ENCODE data around the gene KRT4. TPM values are rescaled to one million over a fixed set of nuclear protein-coding genes. Genes with fewer than 3 reads are reported as not detected.

The KRT4 gene
- total and polyA plus RNA-seq, 7 donors = 0.12 to 1.7 (median 0.43) TPM; not detected in 3

DNA sequence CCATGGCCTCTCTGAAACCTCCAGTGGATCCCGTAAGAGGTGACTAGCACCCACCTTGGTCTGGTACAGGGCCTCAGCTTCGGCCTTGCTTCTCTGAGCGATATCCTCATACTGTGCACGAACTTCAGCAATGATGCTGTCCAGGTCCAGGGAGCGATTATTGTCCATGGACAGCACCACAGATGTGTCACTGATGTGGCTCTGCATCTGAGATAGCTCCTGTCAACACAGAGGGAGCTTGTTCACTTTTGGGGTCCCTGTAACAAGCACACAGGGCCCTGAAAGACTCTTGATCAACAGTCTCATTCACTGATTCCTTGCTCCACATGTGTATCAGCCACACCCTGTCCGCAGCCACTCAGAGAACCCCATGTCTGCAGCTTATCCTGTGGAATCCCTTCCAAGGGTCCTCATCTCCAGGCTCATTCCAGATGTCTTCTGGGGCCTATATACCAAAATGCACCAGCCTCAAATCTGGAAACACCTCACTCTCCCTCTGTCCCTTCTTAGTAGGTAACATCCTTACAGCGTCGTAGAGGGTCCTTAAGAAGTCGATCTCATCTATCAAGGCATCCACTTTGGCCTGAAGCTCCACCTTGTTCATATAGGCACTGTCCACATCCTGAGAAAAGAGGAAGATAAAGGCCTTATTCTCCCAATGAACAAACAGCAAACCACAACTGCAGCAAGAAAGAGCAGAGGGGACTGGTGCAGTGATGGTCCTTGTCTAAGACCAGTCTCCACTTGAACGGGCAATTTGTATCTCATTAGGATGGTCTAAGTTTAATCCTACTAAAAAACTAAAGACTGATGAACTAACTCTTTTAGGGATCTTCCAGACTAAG lies 21.5 kb downstream of the KRT4 start:
- H3K9me3 ChIP-seq = no peaks in the 10 kb centered on the region
- H3K4me1 ChIP-seq = no peaks in the 10 kb centered on the region
- ATAC-seq = no peak
- no peak overlapping the region for H3K27ac ChIP-seq
- 79 to 89% (median 88%) methylated on average over 10 of the region's 10 CpGs for WGBS, 3 donors
- no peaks in the 10 kb centered on the region for H3K36me3 ChIP-seq (ENCODE audit: insufficient read depth in 1 of 2, low read depth in 1 of 2)
- H3K27me3 ChIP-seq (ENCODE audit: insufficient read depth in 3 of 3, low read length in 2 of 3) = peaks cover 3 to 38% (median 8%) of the 10 kb centered on the region in 3 donors
- H3K4me3 ChIP-seq = no peak overlapping the region
- no peak for DNase-seq
- intact Hi-C loops (cut with DNase I) = no loop called here
- TF ChIP-seq, protein P1, sequence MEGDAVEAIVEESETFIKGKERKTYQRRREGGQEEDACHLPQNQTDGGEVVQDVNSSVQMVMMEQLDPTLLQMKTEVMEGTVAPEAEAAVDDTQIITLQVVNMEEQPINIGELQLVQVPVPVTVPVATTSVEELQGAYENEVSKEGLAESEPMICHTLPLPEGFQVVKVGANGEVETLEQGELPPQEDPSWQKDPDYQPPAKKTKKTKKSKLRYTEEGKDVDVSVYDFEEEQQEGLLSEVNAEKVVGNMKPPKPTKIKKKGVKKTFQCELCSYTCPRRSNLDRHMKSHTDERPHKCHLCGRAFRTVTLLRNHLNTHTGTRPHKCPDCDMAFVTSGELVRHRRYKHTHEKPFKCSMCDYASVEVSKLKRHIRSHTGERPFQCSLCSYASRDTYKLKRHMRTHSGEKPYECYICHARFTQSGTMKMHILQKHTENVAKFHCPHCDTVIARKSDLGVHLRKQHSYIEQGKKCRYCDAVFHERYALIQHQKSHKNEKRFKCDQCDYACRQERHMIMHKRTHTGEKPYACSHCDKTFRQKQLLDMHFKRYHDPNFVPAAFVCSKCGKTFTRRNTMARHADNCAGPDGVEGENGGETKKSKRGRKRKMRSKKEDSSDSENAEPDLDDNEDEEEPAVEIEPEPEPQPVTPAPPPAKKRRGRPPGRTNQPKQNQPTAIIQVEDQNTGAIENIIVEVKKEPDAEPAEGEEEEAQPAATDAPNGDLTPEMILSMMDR (IDR thresholded peaks at IDR 0.05) = no peak

DNA sequence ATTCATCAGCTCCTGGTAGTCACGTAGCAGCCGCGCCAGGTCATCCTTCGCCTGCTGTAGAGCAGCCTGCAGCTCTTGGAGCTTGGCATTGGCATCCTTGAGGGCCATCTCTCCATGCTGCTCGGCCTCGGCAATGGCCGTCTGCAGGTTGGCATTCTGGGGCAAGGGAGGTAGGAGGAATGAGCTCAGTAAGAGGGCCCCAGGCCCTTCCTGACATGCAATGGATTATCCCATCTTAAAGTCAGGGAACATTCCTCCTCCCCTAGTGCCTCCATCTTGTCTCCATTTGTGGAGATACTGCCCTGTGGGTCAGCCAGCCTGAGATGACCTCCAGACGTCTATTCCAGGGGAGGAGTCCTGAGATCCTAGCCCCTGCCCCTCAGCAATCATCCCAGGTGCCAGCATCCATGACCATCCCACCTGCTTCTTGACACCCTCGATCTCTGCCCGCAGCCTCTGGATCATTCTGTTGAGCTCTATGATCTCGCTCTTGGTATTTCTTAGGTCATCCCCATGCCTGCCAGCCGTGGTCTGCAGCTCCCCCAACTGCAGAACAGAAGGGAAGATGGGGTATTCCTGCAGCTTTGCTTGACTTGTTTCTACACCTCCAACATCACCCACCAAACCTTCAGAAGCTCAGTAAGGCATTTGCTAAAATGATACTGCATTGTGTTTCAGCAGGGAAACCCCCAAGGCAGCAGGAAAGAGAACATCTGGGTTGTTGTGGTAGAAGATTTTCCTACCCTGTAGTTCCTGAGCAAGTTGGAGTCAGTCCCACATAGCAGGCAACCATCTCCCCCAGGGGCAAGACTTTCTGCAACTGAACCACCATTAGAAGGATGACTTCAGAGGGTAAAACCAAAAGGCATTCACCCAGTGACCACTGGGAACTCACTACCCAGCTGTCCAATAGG lies 22.4 kb downstream of the KRT4 start:
- Histone ChIP-seq H3K4me1 (no peaks in the 10 kb centered on the region), H3K27me3 (ENCODE audit: insufficient read depth in 3 of 3, low read length in 2 of 3) (peaks cover 3 to 38% (median 8%) of the 10 kb centered on the region in 3 donors), H3K27ac (no peak overlapping the region), H3K4me3 (no peak overlapping the region), H3K36me3 (ENCODE audit: insufficient read depth in 1 of 2, low read depth in 1 of 2) (no peaks in the 10 kb centered on the region), H3K9me3 (no peaks in the 10 kb centered on the region)
- WGBS, 3 donors = 83 to 87% (median 87%) methylated on average over 12 of the region's 12 CpGs
- ATAC-seq = no peak
- no peak for DNase-seq
- intact Hi-C loops (cut with DNase I) = no loop called here
- TF ChIP-seq, protein P1 (IDR thresholded peaks at IDR 0.05) = no peak

DNA sequence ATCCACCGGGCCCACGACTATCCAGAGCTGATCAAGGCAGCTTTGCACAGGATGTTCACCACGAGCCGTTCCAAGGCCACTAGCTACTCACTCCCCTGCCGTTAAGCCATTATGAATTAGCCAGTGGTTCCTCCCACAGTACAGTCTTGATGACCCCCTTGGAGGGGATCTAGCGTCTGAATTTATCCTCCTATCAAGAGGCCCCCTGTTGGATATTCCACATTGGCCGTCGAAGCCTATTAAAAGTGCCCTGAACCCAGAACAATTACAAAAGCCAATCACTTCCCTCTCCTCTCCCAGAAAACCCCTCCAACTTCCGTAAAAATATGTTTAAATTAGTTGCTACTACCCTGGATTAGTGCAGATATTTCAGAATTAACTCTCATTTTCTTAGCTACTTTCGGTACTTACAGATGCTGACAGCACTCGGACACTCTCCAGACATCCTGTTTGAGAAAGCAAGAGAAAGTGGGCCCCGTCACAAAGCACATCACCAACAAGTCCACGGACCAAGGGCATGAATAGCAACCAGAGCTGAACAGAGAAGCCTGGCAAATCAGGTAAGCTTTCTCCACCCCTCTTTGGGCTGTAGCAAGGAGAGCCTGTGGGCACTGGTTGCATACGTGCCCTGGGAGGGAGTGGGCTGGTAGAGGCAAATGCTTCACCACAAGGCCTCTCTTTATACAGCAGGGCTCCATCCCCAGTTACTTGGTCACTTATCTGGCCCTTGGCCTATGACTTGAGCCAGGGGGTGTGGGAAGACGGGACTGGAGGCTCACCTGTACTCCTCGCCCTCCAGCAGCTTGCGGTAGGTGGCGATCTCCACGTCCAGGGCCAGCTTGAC lies 23.3 kb downstream of the KRT4 start:
- TF ChIP-seq, protein P1 (IDR thresholded peaks at IDR 0.05) = no peak
- Histone ChIP-seq H3K27me3 (ENCODE audit: insufficient read depth in 3 of 3, low read length in 2 of 3) (peaks cover 3 to 38% (median 8%) of the 10 kb centered on the region in 3 donors), H3K9me3 (no peaks in the 10 kb centered on the region), H3K36me3 (ENCODE audit: insufficient read depth in 1 of 2, low read depth in 1 of 2) (no peaks in the 10 kb centered on the region), H3K27ac (no peak overlapping the region), H3K4me3 (no peak overlapping the region), H3K4me1 (no peaks in the 10 kb centered on the region)
- intact Hi-C loops (cut with DNase I) = no loop called here
- 60 to 65% (median 63%) methylated on average over 19 of the region's 19 CpGs for WGBS, 3 donors
- no peak for ATAC-seq
- DNase-seq = no peak

DNA sequence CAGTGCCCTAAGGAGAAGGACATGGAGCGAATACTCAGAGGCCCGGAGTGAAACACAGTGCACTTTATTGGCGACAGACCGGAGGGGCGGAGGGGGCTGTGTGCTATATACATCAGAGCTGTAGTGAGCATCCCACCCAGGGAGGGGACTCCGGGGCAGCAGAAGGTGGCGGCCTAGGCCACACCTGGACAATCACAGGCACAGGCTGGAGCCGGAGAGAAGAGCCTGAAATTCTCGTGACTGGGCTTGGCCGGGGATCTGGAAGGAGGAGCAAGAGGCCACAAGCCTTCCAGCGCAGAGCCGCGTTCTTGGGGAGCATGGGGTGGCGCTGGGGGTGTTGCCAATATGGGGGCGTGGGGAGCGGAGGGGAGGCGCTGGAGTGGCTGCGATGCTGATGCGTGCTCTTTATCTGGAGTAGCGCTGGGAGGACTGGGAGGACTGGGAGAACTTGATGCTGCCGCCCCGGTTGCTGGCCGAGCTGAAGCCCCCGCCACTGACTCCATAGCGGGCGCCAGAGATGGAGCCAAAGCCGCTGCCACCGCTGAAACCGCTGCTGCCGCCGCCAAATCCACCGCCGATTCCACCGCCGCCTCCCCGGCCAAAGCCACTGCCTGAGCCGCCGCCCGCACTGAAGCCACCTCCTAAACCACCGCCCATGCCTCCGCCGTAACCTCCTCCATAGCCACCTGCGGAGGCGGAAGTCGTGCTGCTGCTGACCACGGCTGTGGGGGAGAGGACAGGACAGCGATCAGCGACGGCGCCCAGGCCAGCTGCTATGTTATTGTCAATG lies 24.1 kb downstream of the KRT4 start:
- ATAC-seq = no peak
- 20 to 28% (median 20%) methylated on average over 45 to 50 of the region's 50 CpGs for WGBS, 3 donors
- no peak overlapping the region for H3K4me3 ChIP-seq
- intact Hi-C loops (cut with DNase I) = no loop called here
- TF ChIP-seq, protein P1 (IDR thresholded peaks at IDR 0.05) = no peak
- no peak for DNase-seq
- peaks cover 3 to 38% (median 10%) of the 10 kb centered on the region in 3 donors for H3K27me3 ChIP-seq (ENCODE audit: insufficient read depth in 3 of 3, low read length in 2 of 3)
- no peaks in the 10 kb centered on the region for H3K4me1 ChIP-seq
- no peaks in the 10 kb centered on the region for H3K9me3 ChIP-seq
- no peaks in the 10 kb centered on the region for H3K36me3 ChIP-seq (ENCODE audit: insufficient read depth in 1 of 2, low read depth in 1 of 2)
- H3K27ac ChIP-seq = no peak overlapping the region

All from psoas muscle (tissue), 8 donors.